Vagina (tissue), 2 donors: ENCODE results near the gene RNU5D-1. TPM values are rescaled to one million over a fixed set of nuclear protein-coding genes. Genes with fewer than 3 reads are reported as not detected.

Experiments
- DNase-seq, 2 donors: peaks; one replicate each; pipeline ENCODE4 v3.0.0-alpha.2; 2017; ENCODE audit errors: extremely low spot score in 2 of 2
- H3K27ac ChIP-seq: fragments of 200-600 bp; sonication (generic); one replicate; pipeline ENCODE4 v1.5.1; 2019
- H3K27me3 ChIP-seq: fragments of 200-600 bp; sonication (generic); one replicate; pipeline ENCODE4 v1.5.1; 2019
- H3K36me3 ChIP-seq, 2 donors: fragments of 200-600 bp; sonication (generic); one replicate each; pipeline ENCODE4 v1.5.1; 2017 to 2019
- H3K4me1 ChIP-seq: fragments of 200-600 bp; sonication (generic); one replicate; pipeline ENCODE4 v1.5.1; 2019
- H3K4me3 ChIP-seq, 2 donors: fragments of 200-600 bp; sonication (generic); 1 replicate in 1 of 2; 2 replicates in 1 of 2; pipeline ENCODE4 v1.5.1; 2016 to 2019
- H3K9me3 ChIP-seq: fragments of 200-600 bp; sonication (generic); one replicate; pipeline ENCODE4 v1.5.1; 2019
- CTCF ChIP-seq, 3 experiments: fragments of 450-650 bp in 2 of 3; fragments of 200-600 bp in 1 of 3; sonication (generic) in 1 of 3; IDR thresholded peaks; one replicate each; pipeline ENCODE4 v1.5.1; 2017 to 2019; ENCODE audit warnings: antibody characterized with exemption in 3 of 3, mild to moderate bottlenecking in 2 of 3, moderate library complexity in 2 of 3
- POLR2A ChIP-seq, 2 donors: fragments of 450-650 bp; IDR thresholded peaks; one replicate each; pipeline ENCODE4 v1.6.1; 2017; ENCODE audit warnings: antibody characterized with exemption in 2 of 2, mild to moderate bottlenecking in 2 of 2, moderate library complexity in 2 of 2
- POLR2AphosphoS5 ChIP-seq, 2 donors: sonication (generic); formaldehyde crosslinking; IDR thresholded peaks; one replicate each; pipeline ENCODE4 v1.9.0; 2017; ENCODE audit warnings: antibody characterized with exemption in 2 of 2, mild to moderate bottlenecking in 2 of 2, low read depth in 1 of 2; ENCODE audit not compliant: insufficient read depth in 1 of 2
- intact Hi-C: fragments of 100-400 bp; cut with DNase I; formaldehyde crosslinking; loops from one replicate; pipeline ENCODE4 v1.15.1; 2023
- total RNA-seq: library from RNA; depleted of rRNA; stranded (reverse); fragments of >200 nt; gene quantifications from one replicate; pipeline ENCODE4 v1.2.3, GENCODE V29; 2016

The RNU5D-1 gene
- total RNA-seq, 1 donor from 2014 or later = not detected

GRCh38 chr1:44717653-44718052, 13.3 kb downstream of the RNU5D-1 start:
- no peaks in the 10 kb centered on the region for H3K4me1 ChIP-seq
- DNase-seq = no peak
- no peak overlapping the region for H3K27ac ChIP-seq
- no peaks in the 10 kb centered on the region for H3K27me3 ChIP-seq
- no peaks in the 10 kb centered on the region for H3K36me3 ChIP-seq
- intact Hi-C loops = no loop called here
- no peaks in the 10 kb centered on the region for H3K9me3 ChIP-seq
- H3K4me3 ChIP-seq = no peak overlapping the region
- TF ChIP-seq CTCF (IDR thresholded peaks at IDR 0.05) = no peak
- TF ChIP-seq POLR2AphosphoS5 (IDR thresholded peaks at IDR 0.05; ENCODE audit: insufficient read depth in 1 of 2, low read depth in 1 of 2) = no peak
- no peak for TF ChIP-seq POLR2A (IDR thresholded peaks at IDR 0.05)

GRCh38 chr1:44717156-44717555, 13.8 kb downstream of the RNU5D-1 start:
- Histone ChIP-seq H3K9me3 (no peaks in the 10 kb centered on the region), H3K36me3 (no peaks in the 10 kb centered on the region), H3K27ac (no peak overlapping the region), H3K27me3 (no peaks in the 10 kb centered on the region), H3K4me1 (no peaks in the 10 kb centered on the region), H3K4me3 (no peak overlapping the region)
- DNase-seq = no peak
- no peak for TF ChIP-seq POLR2A (IDR thresholded peaks at IDR 0.05)
- TF ChIP-seq POLR2AphosphoS5 (IDR thresholded peaks at IDR 0.05; ENCODE audit: insufficient read depth in 1 of 2, low read depth in 1 of 2) = no peak
- TF ChIP-seq CTCF (IDR thresholded peaks at IDR 0.05) = no peak
- intact Hi-C loops = no loop called here

- no peaks in the 10 kb centered on the region for H3K9me3 ChIP-seq
- no peak overlapping the region for H3K27ac ChIP-seq
- TF ChIP-seq CTCF (IDR thresholded peaks at IDR 0.05) = peak; percentile 71 to 84 (median 76)
- no peak for TF ChIP-seq POLR2A (IDR thresholded peaks at IDR 0.05)
- peak in 1 of 2 donors; percentile 59 for TF ChIP-seq POLR2AphosphoS5 (IDR thresholded peaks at IDR 0.05; ENCODE audit: insufficient read depth in 1 of 2, low read depth in 1 of 2)
- H3K4me1 ChIP-seq = no peaks in the 10 kb centered on the region
- DNase-seq = no peak
- H3K36me3 ChIP-seq = no peaks in the 10 kb centered on the region
- no peak overlapping the region for H3K4me3 ChIP-seq
- no peaks in the 10 kb centered on the region for H3K27me3 ChIP-seq
- intact Hi-C loops = no loop called here
Measured at GRCh38 chr1:44714944-44715571, 15.9 kb downstream of the RNU5D-1 start.

- no peak for DNase-seq
- TF ChIP-seq POLR2A (IDR thresholded peaks at IDR 0.05) = no peak
- no peak for TF ChIP-seq POLR2AphosphoS5 (IDR thresholded peaks at IDR 0.05; ENCODE audit: insufficient read depth in 1 of 2, low read depth in 1 of 2)
- no peak for TF ChIP-seq CTCF (IDR thresholded peaks at IDR 0.05)
Measured at GRCh38 chr1:44714532-44714931, 16.4 kb downstream of the RNU5D-1 start.

GRCh38 chr1:44713321-44713781, 17.6 kb downstream of the RNU5D-1 start:
- Histone ChIP-seq H3K27ac (no peak overlapping the region), H3K9me3 (no peaks in the 10 kb centered on the region), H3K4me3 (no peak overlapping the region), H3K36me3 (no peaks in the 10 kb centered on the region), H3K4me1 (peaks cover 1% of the 10 kb centered on the region), H3K27me3 (no peaks in the 10 kb centered on the region)
- no peak for DNase-seq
- TF ChIP-seq POLR2AphosphoS5 (IDR thresholded peaks at IDR 0.05; ENCODE audit: insufficient read depth in 1 of 2, low read depth in 1 of 2) = no peak
- TF ChIP-seq CTCF (IDR thresholded peaks at IDR 0.05) = no peak
- TF ChIP-seq POLR2A (IDR thresholded peaks at IDR 0.05) = no peak
- intact Hi-C loops = no loop called here

More at GRCh38 chr1:44714532-44714931, 16.4 kb downstream of the RNU5D-1 start:
- H3K27ac ChIP-seq = no peak overlapping the region
- intact Hi-C loops = no loop called here
- H3K27me3 ChIP-seq = no peaks in the 10 kb centered on the region
- H3K4me1 ChIP-seq = no peaks in the 10 kb centered on the region
- no peaks in the 10 kb centered on the region for H3K9me3 ChIP-seq
- no peak overlapping the region for H3K4me3 ChIP-seq
- H3K36me3 ChIP-seq = no peaks in the 10 kb centered on the region
